Measurements from ENCODE around the gene CIDEC.

DNA sequence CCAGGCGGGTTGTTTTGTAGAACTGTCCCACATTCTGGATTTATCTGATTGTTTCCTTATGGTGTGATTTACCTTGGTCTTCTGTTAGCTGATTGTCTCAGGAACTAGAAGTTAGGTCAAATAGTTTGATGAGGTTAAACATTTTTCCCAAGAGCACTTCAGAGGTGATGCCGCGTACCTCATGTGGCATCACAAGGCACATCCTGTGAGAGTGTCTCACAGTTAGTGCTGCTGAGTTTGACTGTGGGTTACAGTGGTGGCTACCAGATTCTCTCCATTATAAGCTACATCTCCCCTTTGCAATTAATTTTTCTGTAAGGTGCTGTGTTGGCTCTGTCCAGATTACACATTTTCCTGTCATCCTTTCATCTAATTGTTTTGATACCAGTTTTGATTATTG, 48.8 kb downstream of the CIDEC start:
- no peak for TF ChIP-seq CTCF (IDR thresholded peaks at IDR 0.05)
- TF ChIP-seq POLR2A (IDR thresholded peaks at IDR 0.05) = no peak
- TF ChIP-seq EP300 (IDR thresholded peaks at IDR 0.05) = no peak
- no peak for TF ChIP-seq POLR2AphosphoS5 (IDR thresholded peaks at IDR 0.05)
